OCI-LY7 (cell line): ENCODE measurements around the gene CLDN9. TPM values are rescaled to one million over a fixed set of nuclear protein-coding genes. Genes with fewer than 3 reads are reported as not detected.

Experiments used
- BruUV-seq: library from RNA; stranded (reverse); fragments of 400-500 nt; replicated peaks from 2 replicates; lab custom pipeline; 2021; lab: Mats Ljungman, UMichigan
- CTCF ChIA-PET: fragments of 300-600 bp; sonication (Branson Sonifier 250); formaldehyde crosslinking; loops from one replicate; lab custom pipeline; 2022; ENCODE audit warnings: antibody characterized with exemption; ENCODE audit not compliant: unreplicated experiment; lab: Charles Lee
- POLR2A ChIA-PET: fragments of 300-600 bp; sonication (Branson Sonifier 250); formaldehyde crosslinking; loops from one replicate; lab custom pipeline; 2022; ENCODE audit warnings: antibody characterized with exemption; lab: Charles Lee
- DNase-seq: peaks from one replicate; pipeline ENCODE4 v3.0.0-alpha.2; 2015; ENCODE audit warnings: low spot score
- H2AFZ ChIP-seq: fragments of 200-600 bp; sonication (generic), shearing (Covaris generic); 2 replicates; pipeline ENCODE4 v1.6.1; 2014; ENCODE audit warnings: mild to moderate bottlenecking, antibody characterized with exemption, low read length, moderate library complexity
- H3K27ac ChIP-seq: fragments of 200-600 bp; sonication (generic); 2 replicates; pipeline ENCODE4 v1.5.1; 2014; ENCODE audit warnings: mixed run types, low read depth, mild to moderate bottlenecking, moderate library complexity, low read length, inconsistent platforms; ENCODE audit not compliant: poor library complexity, severe bottlenecking
- H3K36me3 ChIP-seq: fragments of 200-600 bp; sonication (generic); 2 replicates; pipeline ENCODE4 v1.6.1; 2014; ENCODE audit warnings: mild to moderate bottlenecking, antibody characterized with exemption, low read length, moderate library complexity, mixed read lengths; ENCODE audit not compliant: insufficient read depth
- H3K4me1 ChIP-seq: fragments of 200-600 bp; sonication (generic); 2 replicates; pipeline ENCODE4 v1.5.1; 2014; ENCODE audit warnings: mild to moderate bottlenecking, low read length; ENCODE audit not compliant: insufficient read depth, poor library complexity, severe bottlenecking
- H3K4me2 ChIP-seq: fragments of 200-600 bp; sonication (generic); 2 replicates; pipeline ENCODE4 v1.6.1; 2014; ENCODE audit warnings: mild to moderate bottlenecking, low read length
- H3K4me3 ChIP-seq: fragments of 200-600 bp; sonication (generic); 2 replicates; pipeline ENCODE4 v1.5.1; 2014; ENCODE audit warnings: mild to moderate bottlenecking, low read depth, low read length; ENCODE audit not compliant: poor library complexity, severe bottlenecking
- H3K79me2 ChIP-seq: fragments of 200-600 bp; sonication (generic); 2 replicates; pipeline ENCODE4 v1.6.1; 2016; ENCODE audit warnings: low read depth, mild to moderate bottlenecking, low read length, moderate library complexity, mixed read lengths; ENCODE audit not compliant: insufficient read depth
- H3K9me2 ChIP-seq: fragments of 200-600 bp; sonication (generic); 2 replicates; pipeline ENCODE4 v1.6.1; 2016; ENCODE audit warnings: mild to moderate bottlenecking, low read length, mixed read lengths; ENCODE audit not compliant: insufficient read depth
- H3K9me3 ChIP-seq: fragments of 200-600 bp; sonication (generic); 2 replicates; pipeline ENCODE4 v1.6.1; 2014; ENCODE audit warnings: mild to moderate bottlenecking, mixed run types, low read length, mixed read lengths
- H4K20me1 ChIP-seq: fragments of 200-600 bp; sonication (generic); 2 replicates; pipeline ENCODE4 v1.6.1; 2014; ENCODE audit warnings: mild to moderate bottlenecking, antibody characterized with exemption, low read length, moderate library complexity, mixed read lengths; ENCODE audit not compliant: insufficient read depth
- CTCF ChIP-seq: fragments of 200-600 bp; sonication (generic); conservative IDR thresholded peaks from 2 replicates; pipeline ENCODE4 v1.5.1; 2014; ENCODE audit warnings: mild to moderate bottlenecking, antibody characterized with exemption, low read length, moderate library complexity, mixed read lengths
- EZH2phosphoT487 ChIP-seq: fragments of 200-600 bp; sonication (generic); IDR thresholded peaks from 2 replicates; pipeline ENCODE4 v1.6.1; 2018; ENCODE audit warnings: low read depth, borderline replicate concordance, mild to moderate bottlenecking, mixed run types, antibody characterized with exemption, low read length, moderate library complexity, mixed read lengths
- intact Hi-C: fragments of 100-400 bp; cut with micrococcal nuclease; formaldehyde crosslinking; loops from one replicate; pipeline ENCODE4 v1.10.0; 2022; ENCODE audit not compliant: unreplicated experiment
- total RNA-seq, 2 experiments: library from RNA; depleted of rRNA in 1 of 2; stranded (reverse); fragments of >200 nt in 1 of 2; shearing (Covaris generic) in 1 of 2; gene quantifications; 2 replicates each; pipeline ENCODE4 v1.2.3, GENCODE V29; 2014 to 2022

The CLDN9 gene
- total RNA-seq, 2 experiments from 2014 or later: 0.42 TPM; not detected in 1

GRCh38 chr16:3007059-3007956 lies 5.4 kb upstream of the CLDN9 start:
- POLR2A ChIA-PET: interaction anchor here (1.3 kb wide), 1 partner anchor 13 kb away, joined by 7 read pairs; the partner anchor contains the start of gene TNFRSF12A
- TF ChIP-seq CTCF (no peak), EZH2phosphoT487 (no peak)
- intact Hi-C loops: no loop called here
- no TSS peak for BruUV-seq
- no peak for DNase-seq
- Histone ChIP-seq H3K36me3 (no peaks in the 10 kb centered on the region), H3K9me3 (no peaks in the 10 kb centered on the region), H4K20me1 (no peaks in the 10 kb centered on the region), H2AFZ (peak overlapping the region; percentile 53), H3K79me2 (no peaks in the 10 kb centered on the region), H3K4me1 (peaks cover 23% of the 10 kb centered on the region), H3K4me3 (no peak overlapping the region), H3K4me2 (peak overlapping the region; percentile 43), H3K27ac (no peak overlapping the region), H3K9me2 (no peaks in the 10 kb centered on the region)
- CTCF ChIA-PET: interaction anchor here (0.7 to 1.0 kb wide), 3 partner anchors 18 to 24 kb away, joined by 3 to 5 read pairs (median 3); no protein-coding TSS in a partner anchor

GRCh38 chr16:3007957-3008689 lies 4.6 kb upstream of the CLDN9 start:
- no peaks in the 10 kb centered on the region for H3K36me3 ChIP-seq
- DNase-seq: peak; percentile 23
- POLR2A ChIA-PET: interaction anchor here (1.3 kb wide), 1 partner anchor 12 kb away, joined by 7 read pairs; the partner anchor contains the start of gene TNFRSF12A
- no TSS peak for BruUV-seq
- intact Hi-C loops: no loop called here
- no peaks in the 10 kb centered on the region for H3K9me3 ChIP-seq
- peak overlapping the region; percentile 2 for H3K4me3 ChIP-seq
- peak overlapping the region; percentile 43 for H3K4me2 ChIP-seq
- H3K27ac ChIP-seq: no peak overlapping the region
- H3K4me1 ChIP-seq: peaks cover 23% of the 10 kb centered on the region
- H2AFZ ChIP-seq: peak overlapping the region; percentile 53
- CTCF ChIA-PET: interaction anchor here (0.7 to 1.0 kb wide), 2 partner anchors 17 to 20 kb away, joined by 3 to 5 read pairs; no protein-coding TSS in a partner anchor
- no peaks in the 10 kb centered on the region for H3K9me2 ChIP-seq
- no peaks in the 10 kb centered on the region for H3K79me2 ChIP-seq
- H4K20me1 ChIP-seq: no peaks in the 10 kb centered on the region
- TF ChIP-seq CTCF (no peak), EZH2phosphoT487 (no peak)
